HG03469 (cell line): Measurements from ENCODE around the gene HACD2.
A peak's percentile ranks its signal among the peaks of the same experiment; 100 is the strongest.

Experiments
- ATAC-seq: cut with Tn5 transposase; IDR thresholded peaks from one replicate; pipeline ENCODE4 v1.9.1; 2021; ENCODE audit warnings: mild to moderate bottlenecking, moderate library complexity, moderate number of reproducible peaks; ENCODE audit not compliant: unreplicated experiment

HACD2 gene

DNA sequence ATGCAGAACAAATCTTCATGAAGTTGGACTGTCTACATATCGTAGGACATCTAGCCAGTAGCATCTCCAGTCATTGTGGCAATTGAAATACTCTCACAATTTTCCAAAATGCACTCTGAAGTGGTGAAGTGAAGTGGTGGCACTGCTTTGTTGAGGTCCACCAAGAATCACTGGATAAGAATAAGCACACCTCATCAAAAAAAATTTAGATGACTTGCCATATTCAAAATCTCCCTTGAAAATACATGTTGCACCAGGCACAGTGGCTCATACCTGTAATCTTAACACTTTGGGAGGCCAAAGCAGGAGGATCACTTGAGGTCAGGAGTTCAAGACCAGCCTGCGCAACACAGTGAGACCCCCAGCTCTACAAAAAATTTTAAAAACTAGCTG is 12.9 kb downstream of the HACD2 start:
- no peak for ATAC-seq

DNA sequence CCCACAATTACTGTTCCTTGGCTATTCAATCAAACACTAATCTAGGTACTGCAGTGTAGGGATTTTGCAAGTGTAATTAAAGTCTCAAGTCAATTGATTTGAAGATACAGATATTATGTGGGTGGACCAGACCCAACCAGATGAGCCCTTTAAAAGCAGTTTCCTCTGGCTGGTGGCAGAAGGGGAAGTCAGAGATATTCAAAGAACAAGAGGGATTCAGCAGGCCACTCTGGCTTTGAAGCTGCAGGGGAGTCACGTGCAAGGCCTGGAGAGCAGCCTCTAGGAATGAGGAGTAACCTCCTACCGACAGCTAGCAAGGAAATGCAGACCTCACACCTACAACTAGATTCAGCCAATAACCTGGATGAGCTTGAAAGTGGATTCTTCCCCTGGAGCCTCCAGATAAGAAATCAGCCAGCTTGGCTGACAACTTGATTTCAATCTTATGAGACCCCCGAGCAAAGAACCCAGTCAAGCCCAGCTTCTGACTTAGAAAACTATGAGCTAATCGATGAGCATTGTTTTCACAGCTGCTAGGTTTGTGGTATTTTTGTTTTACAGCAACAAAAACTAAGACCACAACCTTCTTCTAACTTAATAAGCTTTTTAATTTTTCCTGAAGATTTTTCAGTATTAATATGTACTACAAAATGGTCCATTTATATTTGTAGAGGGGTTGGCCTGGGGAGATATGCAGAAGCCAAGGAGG is 13.4 kb downstream of the HACD2 start:
- ATAC-seq: no peak

DNA sequence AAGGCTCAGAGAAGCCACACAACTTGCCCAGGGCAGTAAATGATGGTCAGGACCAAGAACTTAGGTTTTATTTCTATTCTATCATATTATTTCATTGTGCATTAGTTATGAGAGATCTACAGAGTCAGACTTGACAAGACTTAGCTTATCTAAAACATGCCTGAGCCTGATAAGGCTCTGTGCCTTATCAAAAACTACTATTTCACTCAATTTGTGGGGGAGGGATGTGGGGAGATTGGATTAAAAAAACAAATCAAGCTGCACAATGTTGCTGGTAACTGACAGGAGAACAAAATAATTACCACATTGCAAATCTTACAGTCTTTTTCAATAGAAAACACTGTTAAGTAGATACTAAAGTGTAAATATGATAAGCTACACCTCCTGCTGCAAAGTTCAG is 16.0 kb downstream of the HACD2 start:
- no peak for ATAC-seq

GRCh38 chr3:123568034-123568433 is 16.8 kb downstream of the HACD2 start:
- no peak for ATAC-seq

- ATAC-seq: no peak
These were observed 20.8 kb downstream of the HACD2 start for GRCh38 chr3:123564056-123564455.

DNA sequence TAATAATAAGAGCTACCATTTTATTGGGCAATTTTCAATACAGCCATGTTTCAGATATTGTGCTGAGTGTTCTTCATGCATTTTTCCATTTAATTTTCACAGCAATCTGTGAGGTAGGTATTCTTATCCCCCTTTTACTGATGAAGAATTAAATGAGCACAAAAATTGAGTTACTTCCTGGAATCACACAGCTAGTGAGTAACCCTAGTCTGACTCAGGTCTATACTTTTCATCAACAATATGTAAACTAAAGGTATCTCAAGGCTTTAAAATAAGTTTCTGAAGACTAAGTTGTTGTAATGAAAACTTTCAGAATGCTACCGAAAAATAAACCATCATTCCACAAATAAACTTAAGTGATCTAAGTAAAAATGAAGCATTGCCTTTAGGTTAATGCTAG is 22.3 kb downstream of the HACD2 start:
- ATAC-seq: no peak

DNA sequence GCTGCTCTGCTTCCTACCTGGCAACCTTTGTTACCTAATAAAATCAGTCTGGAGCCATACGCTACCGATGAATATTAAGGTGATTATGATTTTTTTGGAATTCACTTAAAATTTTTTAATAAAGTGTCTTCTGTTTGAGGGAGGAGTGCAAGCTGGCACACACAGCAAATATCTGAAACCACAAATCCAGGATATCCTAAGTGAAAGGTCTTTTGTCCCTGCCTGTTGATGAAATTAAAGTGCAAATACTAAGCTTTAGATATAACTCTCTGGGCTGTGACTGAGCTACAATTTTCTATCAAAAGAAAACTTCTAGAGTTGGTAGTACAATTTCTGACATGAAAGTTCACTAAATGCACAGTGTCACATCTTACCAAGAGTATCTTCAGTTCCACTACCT is 23.7 kb downstream of the HACD2 start:
- no peak for ATAC-seq

DNA sequence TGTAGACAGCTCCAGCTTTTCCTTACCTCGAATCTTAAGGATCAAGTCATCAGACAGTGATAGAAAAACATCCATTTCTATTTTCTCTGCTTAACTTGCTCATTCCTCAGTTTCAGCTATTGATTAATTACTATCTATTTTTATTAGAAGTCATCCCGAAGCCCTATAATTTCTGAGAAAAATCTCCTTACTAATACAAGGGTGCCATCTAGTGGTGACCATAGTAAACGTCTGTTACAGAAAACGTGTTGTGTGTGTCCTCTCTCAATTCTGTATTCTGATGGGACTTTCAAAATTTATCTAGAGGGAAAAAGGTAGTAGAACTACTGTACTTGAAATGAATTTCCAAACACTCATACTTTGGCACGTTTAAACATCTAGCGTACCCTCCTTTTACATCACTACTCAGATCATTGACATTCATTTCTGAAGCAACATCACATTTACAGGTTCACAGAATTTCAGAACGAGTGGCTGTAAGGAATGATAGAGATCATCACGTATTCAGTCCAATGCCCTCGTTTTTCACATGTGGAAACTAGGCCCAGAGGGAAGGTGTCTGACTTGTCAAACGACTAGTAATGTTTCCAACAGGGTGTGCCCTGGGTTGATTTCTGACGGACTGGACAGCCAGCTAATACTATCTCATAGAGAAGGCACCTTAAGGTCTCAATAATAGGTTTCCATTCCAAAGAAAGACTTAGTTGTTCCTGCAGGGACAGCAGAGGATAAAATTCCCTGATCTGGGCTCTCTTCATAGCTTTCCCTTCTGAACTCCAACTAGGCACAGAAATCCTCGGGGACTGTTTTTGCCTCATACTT is 25.6 kb downstream of the HACD2 start:
- ATAC-seq: no peak

DNA sequence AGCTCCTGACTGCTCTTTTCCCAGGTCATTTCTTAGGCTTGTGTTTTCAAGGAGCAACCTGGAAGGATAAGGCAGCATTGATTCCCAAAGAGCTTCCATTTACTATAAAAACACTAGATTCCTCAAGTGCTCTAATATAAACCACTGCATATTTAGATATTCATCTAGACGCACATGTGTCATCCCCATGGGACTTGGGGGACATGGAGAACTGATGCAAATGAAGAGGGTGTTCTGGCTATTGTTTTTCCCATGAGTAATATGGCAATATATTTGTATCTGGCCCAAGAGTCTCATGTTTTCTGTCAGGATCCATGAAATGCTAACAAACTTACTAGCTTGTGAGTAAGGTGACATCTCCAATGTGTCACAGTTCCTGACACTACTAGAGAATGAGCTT is 31.3 kb downstream of the HACD2 start:
- ATAC-seq: no peak

GRCh38 chr3:123552768-123553167 is 32.1 kb downstream of the HACD2 start:
- ATAC-seq: no peak

DNA sequence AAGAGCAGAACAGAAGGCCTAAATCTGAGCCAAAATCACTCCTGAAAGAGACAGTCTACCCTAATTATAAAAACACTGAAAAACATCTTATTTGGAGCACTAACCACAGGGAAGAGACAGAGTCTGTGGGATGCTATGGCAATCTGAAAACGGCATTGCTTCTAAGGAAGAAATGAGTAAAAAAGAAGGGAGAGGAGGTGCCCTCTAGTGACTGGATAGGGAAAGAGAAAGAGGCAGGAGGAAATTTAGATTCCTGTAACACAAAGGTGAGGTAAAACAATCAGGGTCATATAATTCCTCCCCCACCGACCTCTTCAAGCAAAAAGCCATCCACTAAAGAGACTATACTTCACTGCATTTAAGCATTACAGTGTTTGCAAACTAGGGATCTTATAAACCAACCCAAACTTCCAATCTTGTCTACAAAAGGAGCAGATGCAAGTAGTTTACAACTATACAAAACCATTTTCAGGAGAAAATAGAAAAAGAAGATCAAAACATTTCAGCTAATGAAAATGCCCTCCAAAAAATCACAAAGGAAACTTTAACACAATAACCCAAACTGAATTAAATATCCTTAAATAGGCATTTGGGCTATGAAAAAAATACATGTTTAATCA is 32.6 kb downstream of the HACD2 start:
- no peak for ATAC-seq

GRCh38 chr3:123547881-123548519 is 36.9 kb downstream of the HACD2 start:
- ATAC-seq: no peak

DNA sequence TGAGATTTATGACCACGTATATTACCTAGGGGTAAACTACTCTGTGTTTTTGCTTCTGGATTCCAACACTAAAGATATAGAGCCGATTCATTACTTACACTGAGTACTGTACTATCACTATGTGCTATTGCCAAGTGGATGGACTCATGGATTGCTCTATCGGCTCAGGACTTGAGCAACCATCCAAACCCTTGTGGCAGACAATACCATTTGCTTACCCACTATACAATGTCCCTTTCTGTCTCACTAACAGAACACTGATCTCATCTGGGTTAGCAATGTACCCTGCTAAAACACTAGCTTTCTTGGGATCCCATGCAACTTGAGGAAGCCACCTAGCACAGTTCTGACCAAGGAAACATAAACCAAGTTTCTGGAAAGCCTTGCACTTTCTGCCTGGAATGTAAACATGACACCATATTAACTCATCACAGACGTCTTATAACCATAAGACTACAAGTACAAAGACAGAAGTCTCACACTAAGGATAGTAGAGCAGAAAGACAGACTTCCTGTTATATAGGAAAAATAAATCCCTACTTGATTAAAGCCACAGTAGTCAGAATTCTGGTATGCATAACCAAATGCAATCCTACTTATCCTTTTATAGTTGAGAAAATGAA is 38.6 kb downstream of the HACD2 start:
- no peak for ATAC-seq

- ATAC-seq: no peak
These were observed 40.9 kb downstream of the HACD2 start for GRCh38 chr3:123543950-123544349.

GRCh38 chr3:123540285-123540684 is 44.6 kb downstream of the HACD2 start:
- no peak for ATAC-seq

GRCh38 chr3:123536153-123536895 is 48.5 kb downstream of the HACD2 start:
- ATAC-seq: peak; percentile 64

DNA sequence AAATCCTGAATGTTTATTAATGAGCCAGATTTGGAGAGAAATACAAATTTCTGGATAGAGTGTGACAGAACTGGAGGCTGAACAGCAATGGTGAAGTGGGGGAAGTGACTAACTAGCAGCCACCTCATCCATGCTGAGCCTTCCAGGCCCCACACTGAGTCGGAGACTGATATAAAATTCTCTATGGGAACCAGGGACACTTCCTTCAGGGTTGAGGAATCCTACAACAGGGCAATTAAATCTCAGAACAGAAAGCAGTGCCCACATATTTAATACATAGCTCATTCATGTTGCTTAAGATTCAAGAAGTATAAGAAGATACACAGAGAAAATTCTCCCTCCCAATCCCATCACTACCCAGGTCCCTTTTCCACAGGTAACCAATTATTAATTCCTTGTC is 49.3 kb downstream of the HACD2 start:
- no peak for ATAC-seq

DNA sequence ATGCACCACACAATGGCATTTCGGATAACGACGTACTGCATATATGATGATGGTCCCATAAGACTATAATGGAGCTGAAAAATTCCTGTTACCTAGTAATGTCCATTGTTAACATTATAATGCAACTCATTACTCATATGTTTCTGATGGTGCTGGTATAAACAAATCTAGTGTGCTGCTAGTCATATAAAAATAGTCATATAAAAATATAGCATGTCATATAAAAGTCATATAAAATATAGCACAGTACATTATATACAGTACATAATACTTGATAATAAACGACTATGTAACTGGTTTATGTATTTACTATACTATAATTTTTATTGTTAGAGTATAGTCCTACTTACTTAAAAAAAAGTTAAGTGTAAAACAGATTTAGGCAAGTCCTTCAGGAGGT is 50.6 kb downstream of the HACD2 start:
- no peak for ATAC-seq

- no peak for ATAC-seq
These were observed 51.2 kb downstream of the HACD2 start for GRCh38 chr3:123533554-123534159.

DNA sequence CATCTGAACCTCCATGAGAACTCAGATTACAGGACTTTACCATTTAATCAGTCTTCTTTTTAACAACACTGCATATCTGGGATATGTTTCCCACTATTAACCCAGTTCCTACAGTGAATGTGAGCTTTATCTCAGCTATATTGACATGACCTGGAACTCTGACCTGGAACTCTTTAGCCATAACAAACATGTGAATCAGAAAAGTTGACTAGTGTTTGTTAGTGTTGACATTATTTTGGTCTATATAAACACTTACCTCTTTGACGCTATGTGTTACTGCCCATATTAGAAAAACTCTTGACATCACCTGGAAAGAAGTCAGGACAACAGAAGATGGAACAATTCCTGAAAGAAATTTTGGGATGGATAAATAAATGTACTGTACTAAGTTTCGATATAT is 56.7 kb downstream of the HACD2 start:
- ATAC-seq: no peak
